Kidney (tissue), 14 donors: ENCODE measurements around the gene PSMC6. TPM values are rescaled to one million over a fixed set of nuclear protein-coding genes. Genes with fewer than 3 reads are reported as not detected.
"Not testable (repeated sequence)": the region's sequence is repeated elsewhere in the genome, so short reads cannot be mapped to it uniquely, and the experiment has no call there.

ENCODE experiments used
- DNase-seq, 5 donors: peaks; one replicate each; pipeline ENCODE4 v3.0.0-alpha.2; 2013 to 2020
- FAIRE-seq: peaks from 2 replicates; lab custom pipeline; 2012; peaks lifted over from hg19 to GRCh38; lab: Jason Lieb, UNC
- H3K27ac ChIP-seq, 2 donors: one replicate each; pipeline ENCODE4 v1.7.0; 2013; ENCODE audit warnings: low read depth in 2 of 2, low read length in 2 of 2, inconsistent platforms in 1 of 2
- H3K27me3 ChIP-seq: one replicate; pipeline ENCODE4 v1.7.1; 2013; ENCODE audit warnings: low read length, inconsistent platforms; ENCODE audit not compliant: control insufficient read depth, insufficient read depth
- H3K36me3 ChIP-seq, 3 donors: one replicate each; pipeline versions ENCODE4 v1.7.0 to v1.7.1; 2013; ENCODE audit warnings: low read length in 3 of 3, control low read depth in 1 of 3, inconsistent platforms in 1 of 3; ENCODE audit not compliant: insufficient read depth in 3 of 3, control insufficient read depth in 2 of 3
- H3K4me1 ChIP-seq, 3 donors: one replicate each; pipeline versions ENCODE4 v1.7.0 to v1.7.1; 2013; ENCODE audit warnings: low read length in 3 of 3, inconsistent platforms in 1 of 3, low read depth in 1 of 3; ENCODE audit not compliant: control insufficient read depth in 2 of 3, insufficient read depth in 2 of 3
- H3K4me3 ChIP-seq, 3 donors: one replicate each; pipeline versions ENCODE4 v1.7.0 to v1.8.1; 2013; ENCODE audit warnings: low read length in 3 of 3, control low read depth in 1 of 3, inconsistent platforms in 1 of 3
- H3K9ac ChIP-seq, 3 donors: one replicate each; pipeline versions ENCODE4 v1.7.0 to v1.7.1; 2013; ENCODE audit warnings: low read length in 3 of 3, control low read depth in 1 of 3, inconsistent platforms in 1 of 3
- H3K9me3 ChIP-seq, 3 donors: one replicate each; pipeline versions ENCODE4 v1.7.0 to v1.7.1; 2013; ENCODE audit warnings: low read length in 3 of 3, control low read depth in 1 of 3, inconsistent platforms in 1 of 3; ENCODE audit not compliant: control insufficient read depth in 2 of 3, insufficient read depth in 1 of 3
- intact Hi-C: fragments of 100-400 bp; cut with DNase I; formaldehyde crosslinking; loops from one replicate; pipeline ENCODE4 v1.11.1; 2022
- polyA plus RNA-seq: library from polyadenylated mRNA; stranded (reverse); fragments of 350-450 nt; fragmentation: Illumina TruSeq; extraction: RNeasy Lipid Tissue Mini Kit (QIAGEN cat#74804); gene quantifications from one replicate; pipeline ENCODE4 v1.2.3, GENCODE V29; 2014; ENCODE audit warnings: low read depth, low replicate concordance; ENCODE audit not compliant: insufficient read depth
- total RNA-seq: library from RNA; stranded (reverse); fragmentation: NEBNext Ultra II Directional; extraction: Animal tissue kit (Norgen Biotek cat#: 25700); gene quantifications from one replicate; pipeline ENCODE4 v1.2.1, GENCODE V29; 2021
- TF ChIP-seq, protein P1 (sequence below): IDR thresholded peaks from 3 replicates; pipeline ENCODE4 v1.5.1; 2012; ENCODE audit warnings: mild to moderate bottlenecking, moderate library complexity, borderline replicate concordance; ENCODE audit not compliant: insufficient read depth; ENCODE audit errors: extremely low read depth
- donor health status: control.
- donor health status: control.
- donor health status: control.
- donor health status: control.
- donor health status: control.
- donor health status: DM: yes; HTN: yes; CAD: no.
- donor health status: Normal renal cell carcinoma (clear cell type).

PSMC6 gene
- total and polyA plus RNA-seq, 2 donors from 2014 or later, result 66.3 to 81.4 TPM

GRCh38 chr14:52724360-52724644 is 17.3 kb downstream of the PSMC6 start:
- FAIRE-seq (no peak), DNase-seq (no peak)
- intact Hi-C loops, result no loop called here
- TF ChIP-seq, protein P1, sequence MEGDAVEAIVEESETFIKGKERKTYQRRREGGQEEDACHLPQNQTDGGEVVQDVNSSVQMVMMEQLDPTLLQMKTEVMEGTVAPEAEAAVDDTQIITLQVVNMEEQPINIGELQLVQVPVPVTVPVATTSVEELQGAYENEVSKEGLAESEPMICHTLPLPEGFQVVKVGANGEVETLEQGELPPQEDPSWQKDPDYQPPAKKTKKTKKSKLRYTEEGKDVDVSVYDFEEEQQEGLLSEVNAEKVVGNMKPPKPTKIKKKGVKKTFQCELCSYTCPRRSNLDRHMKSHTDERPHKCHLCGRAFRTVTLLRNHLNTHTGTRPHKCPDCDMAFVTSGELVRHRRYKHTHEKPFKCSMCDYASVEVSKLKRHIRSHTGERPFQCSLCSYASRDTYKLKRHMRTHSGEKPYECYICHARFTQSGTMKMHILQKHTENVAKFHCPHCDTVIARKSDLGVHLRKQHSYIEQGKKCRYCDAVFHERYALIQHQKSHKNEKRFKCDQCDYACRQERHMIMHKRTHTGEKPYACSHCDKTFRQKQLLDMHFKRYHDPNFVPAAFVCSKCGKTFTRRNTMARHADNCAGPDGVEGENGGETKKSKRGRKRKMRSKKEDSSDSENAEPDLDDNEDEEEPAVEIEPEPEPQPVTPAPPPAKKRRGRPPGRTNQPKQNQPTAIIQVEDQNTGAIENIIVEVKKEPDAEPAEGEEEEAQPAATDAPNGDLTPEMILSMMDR, result no peak
- no peaks in the 10 kb centered on the region for H3K9me3 ChIP-seq
- H3K4me1 ChIP-seq, result peaks cover 0 to 3% (median 0%) of the 10 kb centered on the region in 3 donors
- H3K4me3 ChIP-seq, result no peak overlapping the region
- H3K27ac ChIP-seq, result no peak overlapping the region
- H3K27me3 ChIP-seq, result no peaks in the 10 kb centered on the region
- H3K9ac ChIP-seq, result no peak overlapping the region
- H3K36me3 ChIP-seq, result peaks cover 12 to 51% (median 22%) of the 10 kb centered on the region in 3 donors

DNA sequence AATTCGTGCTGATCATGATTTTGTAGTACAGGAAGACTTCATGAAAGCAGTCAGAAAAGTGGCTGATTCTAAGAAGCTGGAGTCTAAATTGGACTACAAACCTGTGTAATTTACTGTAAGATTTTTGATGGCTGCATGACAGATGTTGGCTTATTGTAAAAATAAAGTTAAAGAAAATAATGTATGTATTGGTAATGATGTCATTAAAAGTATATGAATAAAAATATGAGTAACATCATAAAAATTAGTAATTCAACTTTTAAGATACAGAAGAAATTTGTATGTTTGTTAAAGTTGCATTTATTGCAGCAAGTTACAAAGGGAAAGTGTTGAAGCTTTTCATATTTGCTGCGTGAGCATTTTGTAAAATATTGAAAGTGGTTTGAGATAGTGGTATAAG is 20.5 kb downstream of the PSMC6 start:
- H3K9me3 ChIP-seq, DNase-seq, intact Hi-C loops, H3K9ac ChIP-seq, H3K27ac ChIP-seq, H3K27me3 ChIP-seq, H3K4me3 ChIP-seq, H3K4me1 ChIP-seq: not testable (repeated sequence)
- FAIRE-seq, result peak; percentile 30
- peaks cover 5 to 24% (median 16%) of the 10 kb centered on the region in 3 donors for H3K36me3 ChIP-seq

- H3K9ac ChIP-seq, DNase-seq, H3K4me1 ChIP-seq, FAIRE-seq, H3K4me3 ChIP-seq, intact Hi-C loops, H3K27me3 ChIP-seq, H3K27ac ChIP-seq, H3K9me3 ChIP-seq: not testable (repeated sequence)
- peaks cover 3 to 12% (median 10%) of the 10 kb centered on the region in 3 donors for H3K36me3 ChIP-seq
These were observed 22.0 kb downstream of the PSMC6 start for GRCh38 chr14:52729035-52729434.

DNA sequence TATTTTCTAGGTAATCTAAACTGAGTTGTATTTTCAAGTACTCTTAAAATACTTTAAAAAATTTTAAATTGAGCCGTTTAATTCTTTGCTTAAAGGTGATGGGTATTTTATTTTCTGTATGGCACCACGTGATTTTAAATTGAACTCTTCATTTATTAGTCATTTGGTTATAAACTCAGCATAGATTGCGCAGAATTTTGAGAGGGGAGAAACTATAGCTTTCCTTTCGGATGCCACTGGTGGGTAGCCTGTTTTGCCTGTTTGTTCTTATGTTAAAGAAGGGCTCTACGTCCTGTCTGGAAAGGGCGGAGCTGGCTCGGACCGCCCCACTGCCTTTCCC is 22.6 kb downstream of the PSMC6 start:
- Histone ChIP-seq H3K27me3 (no peaks in the 10 kb centered on the region), H3K9ac (peak overlapping the region in 2 of 3 donors; percentile 58 to 70), H3K4me1 (peaks cover 0 to 9% (median 0%) of the 10 kb centered on the region in 3 donors), H3K4me3 (peak overlapping the region; percentile 64 to 74 (median 67)), H3K27ac (peak overlapping the region; percentile 25 to 81), H3K9me3 (no peaks in the 10 kb centered on the region), H3K36me3 (peaks cover 0 to 7% (median 5%) of the 10 kb centered on the region in 3 donors)
- TF ChIP-seq, protein P1, result no peak
- intact Hi-C loops, result no loop called here
- no peak for DNase-seq
- FAIRE-seq, result no peak
